IgD-negative memory B cell (primary cell): ENCODE results near the gene IL22RA2. TPM values are rescaled to one million over a fixed set of nuclear protein-coding genes. Genes with fewer than 3 reads are reported as not detected.
"Not testable (repeated sequence)": the region's sequence is repeated elsewhere in the genome, so short reads cannot be mapped to it uniquely, and the experiment has no call there.

ENCODE experiments used
- H3K27ac Mint-ChIP-seq, 3 donors: one replicate each; pipeline ENCODE4 v1.8.0; 2020 to 2022; ENCODE audit warnings: mild to moderate bottlenecking in 3 of 3, mixed read lengths in 3 of 3, moderate library complexity in 1 of 3
- H3K27me3 Mint-ChIP-seq: one replicate; pipeline ENCODE4 v1.8.0; 2021; ENCODE audit warnings: mixed read lengths
- H3K36me3 Mint-ChIP-seq: one replicate; pipeline ENCODE4 v1.8.0; 2020; ENCODE audit warnings: mild to moderate bottlenecking, mixed read lengths
- H3K4me1 Mint-ChIP-seq, 3 donors: one replicate each; pipeline ENCODE4 v1.8.0; 2020 to 2022; ENCODE audit warnings: mixed read lengths in 3 of 3, mild to moderate bottlenecking in 1 of 3
- H3K4me3 Mint-ChIP-seq, 4 donors: one replicate each; pipeline ENCODE4 v1.8.0; 2020 to 2022; ENCODE audit warnings: mild to moderate bottlenecking in 4 of 4, mixed read lengths in 4 of 4, moderate library complexity in 3 of 4
- H3K9me3 Mint-ChIP-seq, 3 donors: one replicate each; pipeline ENCODE4 v1.8.0; 2020 to 2021; ENCODE audit warnings: mixed read lengths in 3 of 3, mild to moderate bottlenecking in 1 of 3
- polyA plus RNA-seq: library from polyadenylated mRNA; unstranded; fragments of 300-500 nt; fragmentation: Illumina TruSeq; gene quantifications from one replicate; pipeline ENCODE4 v1.2.3, GENCODE V29; 2021

Gene IL22RA2
- polyA plus RNA-seq = not detected

DNA sequence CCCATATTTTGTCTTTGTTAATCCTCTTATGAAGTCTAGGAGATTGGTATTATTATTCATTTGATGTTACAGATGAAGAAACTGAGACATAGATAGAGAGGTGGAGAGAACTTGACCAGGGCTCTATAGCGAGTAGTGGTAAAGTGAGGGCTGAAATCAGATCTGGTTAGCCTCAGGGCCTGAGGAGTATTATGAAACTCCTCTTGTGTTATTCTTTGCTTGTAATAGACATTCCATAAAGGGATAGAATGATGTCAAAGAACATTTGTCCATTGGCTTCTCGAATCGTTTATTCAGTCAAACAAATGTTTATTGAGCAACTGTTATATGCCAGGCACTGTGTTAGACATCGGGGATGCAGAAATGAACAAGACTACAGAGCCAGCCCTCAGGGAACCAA is at the start of gene IL22RA2:
Gene IL22RA2, minus strand, starts transcription at position 144 of the 400 bp plus-strand sequence. CDS start 11,895 bp downstream, outside the sequence.
- no peak within 1 kb of the TSS for H3K27ac Mint-ChIP-seq
- peaks cover 0 to 5% (median 0%) of the 10 kb centered on the region in 3 donors for H3K9me3 Mint-ChIP-seq
- H3K4me3 Mint-ChIP-seq = peak within 1 kb of the TSS in 2 of 4 donors; percentile 56 to 88
- no peaks in the 10 kb centered on the region for H3K27me3 Mint-ChIP-seq
- peaks cover 24 to 50% (median 27%) of the 10 kb centered on the region in 3 donors for H3K4me1 Mint-ChIP-seq
- H3K36me3 Mint-ChIP-seq = peaks cover 1% of the 10 kb centered on the region

GRCh38 chr6:137222381-137222780 is 48.9 kb upstream of the IL22RA2 start:
- H3K27me3 Mint-ChIP-seq = no peaks in the 10 kb centered on the region
- no peaks in the 10 kb centered on the region for H3K9me3 Mint-ChIP-seq
- H3K4me1 Mint-ChIP-seq = peaks cover 49 to 56% (median 53%) of the 10 kb centered on the region in 3 donors
- peak overlapping the region in 2 of 3 donors; percentile 48 to 86 for H3K27ac Mint-ChIP-seq
- peaks cover 2% of the 10 kb centered on the region for H3K36me3 Mint-ChIP-seq
- H3K4me3 Mint-ChIP-seq = peak overlapping the region in 3 of 4 donors; percentile 68 to 89 (median 83)

- Mint-ChIP-seq H3K36me3 (peaks cover 2% of the 10 kb centered on the region), H3K27me3 (no peaks in the 10 kb centered on the region), H3K27ac (peak overlapping the region; percentile 87 to 98 (median 98)), H3K9me3 (no peaks in the 10 kb centered on the region), H3K4me3 (peak overlapping the region; percentile 89 to 100 (median 100)), H3K4me1 (peaks cover 52 to 61% (median 55%) of the 10 kb centered on the region in 3 donors)
Measured at GRCh38 chr6:137219664-137220252, 46.3 kb upstream of the IL22RA2 start.

DNA sequence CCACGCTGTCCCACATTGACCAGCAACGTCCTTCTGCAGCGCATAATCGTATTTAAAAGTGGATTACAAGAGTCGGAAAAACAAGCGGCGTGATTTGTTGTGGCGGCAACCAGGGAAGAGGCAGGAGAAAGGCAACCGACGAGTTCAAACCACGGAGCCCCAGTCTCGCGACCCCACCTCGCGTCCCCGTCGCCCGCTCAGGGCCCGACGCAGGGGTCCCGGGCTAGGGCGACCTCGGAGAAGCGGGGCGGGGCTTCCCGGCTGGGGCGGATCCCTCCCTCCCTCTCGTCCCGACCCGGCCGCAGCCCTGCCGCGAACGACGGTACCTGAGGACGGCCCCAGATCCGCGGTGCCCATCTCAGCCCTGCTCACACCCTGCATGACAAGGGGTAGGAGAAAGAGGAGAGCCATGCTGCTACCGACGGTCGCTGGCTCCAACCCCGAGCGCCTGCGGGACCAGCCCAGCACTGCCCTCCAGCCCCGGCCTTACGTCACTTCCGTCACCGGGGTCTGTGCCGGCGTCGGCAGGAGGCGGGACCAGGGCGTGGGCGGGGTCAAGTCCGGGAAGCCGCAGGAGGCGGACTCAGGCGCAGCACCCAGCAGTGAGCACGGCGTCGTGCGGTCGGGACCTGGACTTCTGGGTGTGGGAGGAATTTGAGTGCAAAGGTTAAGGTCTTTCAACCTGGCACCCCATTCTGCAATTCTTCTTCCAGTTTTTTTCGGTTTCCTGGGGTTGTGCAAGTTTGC is 45.6 kb upstream of the IL22RA2 start, which contains the start of gene IFNGR1:
Gene IFNGR1, minus strand, starts transcription at position 469 of the 747 bp plus-strand sequence. Its CDS starts 58 bp downstream, at position 411.
- no peaks in the 10 kb centered on the region for H3K9me3 Mint-ChIP-seq
- peak within 1 kb of the TSS; percentile 87 to 98 (median 98) for H3K27ac Mint-ChIP-seq
- peaks cover 2% of the 10 kb centered on the region for H3K36me3 Mint-ChIP-seq
- peak within 1 kb of the TSS; percentile 89 to 100 (median 100) for H3K4me3 Mint-ChIP-seq
- no peaks in the 10 kb centered on the region for H3K27me3 Mint-ChIP-seq
- H3K4me1 Mint-ChIP-seq = peaks cover 54 to 61% (median 56%) of the 10 kb centered on the region in 3 donors

DNA sequence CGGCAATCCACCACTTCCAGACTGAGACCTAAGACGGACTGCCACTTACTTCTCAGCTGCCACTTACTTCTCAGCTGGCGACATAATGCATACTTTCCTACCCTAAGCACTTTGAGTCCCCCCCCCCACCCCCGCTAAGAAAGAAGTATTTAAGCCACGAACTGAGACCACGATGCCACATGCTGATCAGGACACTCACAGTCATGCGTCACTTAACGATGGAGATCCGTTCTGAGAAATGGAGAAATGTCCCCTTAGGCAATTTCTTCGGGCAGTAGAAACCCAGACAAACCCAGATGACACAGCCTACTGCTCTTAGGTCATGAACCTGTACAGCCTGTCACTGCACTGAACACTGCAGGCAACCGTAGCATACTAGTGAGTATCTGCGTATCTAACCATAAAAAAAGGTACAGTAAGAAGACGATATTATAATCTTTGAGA is 45.1 kb upstream of the IL22RA2 start:
- Mint-ChIP-seq H3K36me3 (peaks cover 3% of the 10 kb centered on the region), H3K9me3 (no peaks in the 10 kb centered on the region), H3K27ac (peak overlapping the region; percentile 87 to 98 (median 98)), H3K4me1 (peaks cover 53 to 61% (median 56%) of the 10 kb centered on the region in 3 donors), H3K4me3 (peak overlapping the region; percentile 89 to 100 (median 100)), H3K27me3 (no peaks in the 10 kb centered on the region)

GRCh38 chr6:137217801-137218472 is 44.5 kb upstream of the IL22RA2 start:
- H3K4me3 Mint-ChIP-seq = peak overlapping the region; percentile 89 to 100 (median 100)
- peaks cover 51 to 60% (median 55%) of the 10 kb centered on the region in 3 donors for H3K4me1 Mint-ChIP-seq
- H3K27me3 Mint-ChIP-seq = no peaks in the 10 kb centered on the region
- peaks cover 4% of the 10 kb centered on the region for H3K36me3 Mint-ChIP-seq
- H3K9me3 Mint-ChIP-seq = no peaks in the 10 kb centered on the region
- peak overlapping the region; percentile 87 to 98 (median 98) for H3K27ac Mint-ChIP-seq

DNA sequence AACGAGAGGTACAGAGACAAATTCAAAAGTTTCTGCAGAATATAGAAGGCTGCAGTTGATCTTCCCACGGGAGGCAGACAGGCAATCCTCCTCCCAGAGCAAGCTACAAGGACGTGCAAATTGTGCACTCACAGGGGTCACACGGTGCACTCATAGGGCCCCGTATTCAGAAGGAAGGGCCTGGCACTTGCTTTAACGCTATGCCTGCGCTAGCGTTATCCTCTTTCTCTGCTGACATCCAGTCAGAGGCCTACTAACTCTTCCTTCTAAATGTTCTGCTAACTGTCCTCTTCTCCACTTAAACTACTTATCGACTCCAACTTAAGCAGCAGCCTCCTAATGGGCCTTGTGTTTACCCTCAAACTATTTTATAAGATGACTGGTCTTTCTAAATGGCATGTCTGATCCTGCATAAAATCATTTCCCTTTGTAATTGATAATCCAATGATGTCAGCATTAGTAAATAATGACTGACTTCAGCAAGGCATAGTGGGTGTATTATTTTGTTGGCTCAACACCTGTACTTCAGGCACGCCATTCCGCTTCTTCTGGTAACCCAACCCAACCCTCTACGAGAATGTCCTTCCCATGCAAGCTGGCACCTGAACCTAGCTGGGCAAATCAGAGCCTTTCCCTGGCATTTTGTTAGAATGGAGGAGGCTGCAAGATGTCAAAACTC is 43.6 kb upstream of the IL22RA2 start:
- H3K27ac Mint-ChIP-seq = peak overlapping the region in 2 of 3 donors; percentile 62 to 65
- H3K36me3 Mint-ChIP-seq = peaks cover 7% of the 10 kb centered on the region
- peak overlapping the region; percentile 89 to 100 (median 100) for H3K4me3 Mint-ChIP-seq
- peaks cover 51 to 57% (median 54%) of the 10 kb centered on the region in 3 donors for H3K4me1 Mint-ChIP-seq
- H3K9me3 Mint-ChIP-seq = no peaks in the 10 kb centered on the region
- no peaks in the 10 kb centered on the region for H3K27me3 Mint-ChIP-seq

DNA sequence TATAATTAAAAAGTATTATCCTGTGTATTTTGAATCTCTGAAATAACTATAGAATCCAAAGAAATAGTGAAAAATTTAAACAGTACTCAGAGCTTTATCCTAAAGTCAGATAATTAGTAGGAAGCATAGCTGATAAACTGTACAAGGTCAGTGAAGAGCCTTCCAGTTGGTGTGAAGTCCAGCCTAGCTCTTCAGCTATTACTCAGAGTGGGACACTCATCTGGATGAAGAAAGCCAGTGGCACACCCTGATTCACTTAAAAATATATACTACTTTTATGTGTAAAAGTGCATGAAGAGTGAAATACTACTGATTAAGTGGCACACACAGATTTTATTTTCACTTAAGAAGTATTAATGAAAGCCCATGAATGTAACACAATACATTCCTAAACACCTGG is 42.7 kb upstream of the IL22RA2 start:
- Mint-ChIP-seq H3K36me3 (peaks cover 10% of the 10 kb centered on the region), H3K9me3 (no peaks in the 10 kb centered on the region), H3K4me3 (peak overlapping the region; percentile 89 to 100 (median 100)), H3K27me3 (no peaks in the 10 kb centered on the region), H3K27ac (peak overlapping the region in 2 of 3 donors; percentile 62 to 65), H3K4me1 (peaks cover 57 to 62% (median 59%) of the 10 kb centered on the region in 3 donors)

- H3K27ac Mint-ChIP-seq, H3K9me3 Mint-ChIP-seq, H3K4me3 Mint-ChIP-seq, H3K27me3 Mint-ChIP-seq: not testable (repeated sequence)
- peaks cover 10% of the 10 kb centered on the region for H3K36me3 Mint-ChIP-seq
- H3K4me1 Mint-ChIP-seq = peaks cover 55 to 65% (median 60%) of the 10 kb centered on the region in 3 donors
Measured at GRCh38 chr6:137215630-137216029, 42.2 kb upstream of the IL22RA2 start.

DNA sequence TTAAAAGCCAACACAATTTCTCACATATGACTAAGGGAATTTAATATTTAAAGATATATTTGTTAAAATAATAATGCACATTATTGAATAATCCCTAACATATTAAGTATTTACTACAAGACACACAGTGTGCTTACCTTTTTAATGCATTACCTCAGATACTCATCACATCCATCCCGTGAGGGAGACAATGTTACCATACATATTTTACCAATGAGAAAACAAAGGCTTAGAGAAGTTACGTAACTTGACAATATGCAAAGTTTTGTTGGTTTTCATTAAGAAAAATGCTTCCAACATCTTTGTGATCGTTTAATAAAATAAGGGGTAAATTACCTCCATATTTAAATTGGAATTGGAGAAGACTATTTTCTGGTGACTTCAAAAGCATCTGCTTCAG is 41.5 kb upstream of the IL22RA2 start:
- H3K4me1 Mint-ChIP-seq = peaks cover 52 to 65% (median 58%) of the 10 kb centered on the region in 3 donors
- peaks cover 13% of the 10 kb centered on the region for H3K36me3 Mint-ChIP-seq
- no peak overlapping the region for H3K27ac Mint-ChIP-seq
- H3K4me3 Mint-ChIP-seq = no peak overlapping the region
- no peaks in the 10 kb centered on the region for H3K27me3 Mint-ChIP-seq
- peaks cover 0 to 1% (median under 1%) of the 10 kb centered on the region in 3 donors for H3K9me3 Mint-ChIP-seq

GRCh38 chr6:137213813-137214212 is 40.4 kb upstream of the IL22RA2 start:
- Mint-ChIP-seq H3K27ac (peak overlapping the region in 1 of 3 donors; percentile 92), H3K36me3 (peaks cover 21% of the 10 kb centered on the region), H3K4me1 (peaks cover 49 to 66% (median 62%) of the 10 kb centered on the region in 3 donors), H3K9me3 (peaks cover 4 to 9% (median 4%) of the 10 kb centered on the region in 3 donors), H3K4me3 (peak overlapping the region in 1 of 4 donors; percentile 44), H3K27me3 (no peaks in the 10 kb centered on the region)

- Mint-ChIP-seq H3K27me3 (no peaks in the 10 kb centered on the region), H3K4me3 (peak overlapping the region in 3 of 4 donors; percentile 44 to 70 (median 67)), H3K9me3 (peaks cover 4 to 9% (median 4%) of the 10 kb centered on the region in 3 donors), H3K27ac (peak overlapping the region in 2 of 3 donors; percentile 26 to 92), H3K4me1 (peaks cover 45 to 62% (median 59%) of the 10 kb centered on the region in 3 donors), H3K36me3 (peaks cover 20% of the 10 kb centered on the region)
Measured at GRCh38 chr6:137213331-137213740, 39.9 kb upstream of the IL22RA2 start.

DNA sequence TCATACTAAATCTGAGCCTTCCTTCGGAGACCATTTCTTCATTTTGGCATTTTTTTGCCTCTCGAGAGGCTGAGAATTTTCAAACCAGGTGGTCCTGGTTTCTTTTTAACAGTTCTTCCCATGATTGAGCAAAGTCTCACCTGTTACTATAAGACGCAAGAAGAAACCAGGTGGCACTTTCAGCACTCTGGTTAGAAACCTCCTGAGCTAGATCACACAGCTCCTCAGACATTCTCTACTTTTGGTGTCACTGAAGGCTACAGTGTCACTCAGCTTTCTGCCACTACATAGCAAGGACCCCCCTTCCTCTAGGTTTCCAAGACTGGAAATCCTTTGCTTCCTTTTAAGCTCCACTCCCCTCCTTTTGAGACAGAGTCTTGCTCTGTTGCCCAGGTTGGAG is 38.5 kb upstream of the IL22RA2 start:
- Mint-ChIP-seq H3K27me3 (no peaks in the 10 kb centered on the region), H3K9me3 (peaks cover 4 to 15% (median 10%) of the 10 kb centered on the region in 3 donors), H3K27ac (peak overlapping the region in 1 of 3 donors; percentile 32), H3K4me3 (peak overlapping the region in 1 of 4 donors; percentile 13), H3K4me1 (peaks cover 45 to 63% (median 57%) of the 10 kb centered on the region in 3 donors), H3K36me3 (peaks cover 20% of the 10 kb centered on the region)

DNA sequence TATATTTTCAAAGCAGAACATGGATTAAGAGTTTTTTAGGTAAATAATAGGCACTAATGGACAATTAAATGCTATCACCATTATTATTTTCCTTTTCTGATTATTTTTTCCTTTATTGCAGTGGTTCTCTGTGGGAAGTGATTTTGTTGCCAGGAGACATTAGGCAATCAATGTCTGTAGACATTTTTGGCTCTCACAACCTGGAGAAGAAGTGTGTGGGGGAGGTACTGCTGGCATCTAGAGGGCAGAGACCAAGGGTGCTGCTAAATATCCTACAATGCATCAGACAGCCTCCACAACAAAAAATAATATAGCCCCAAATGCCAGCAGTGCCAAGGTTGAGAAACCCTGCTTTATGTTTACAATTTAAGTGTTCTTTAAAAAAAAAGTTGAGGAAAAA is 37.5 kb upstream of the IL22RA2 start:
- peak overlapping the region in 1 of 4 donors; percentile 56 for H3K4me3 Mint-ChIP-seq
- H3K9me3 Mint-ChIP-seq = peaks cover 6 to 15% (median 10%) of the 10 kb centered on the region in 3 donors
- peaks cover 23% of the 10 kb centered on the region for H3K36me3 Mint-ChIP-seq
- H3K27me3 Mint-ChIP-seq = no peaks in the 10 kb centered on the region
- peak overlapping the region in 1 of 3 donors; percentile 9 for H3K27ac Mint-ChIP-seq
- H3K4me1 Mint-ChIP-seq = peaks cover 42 to 60% (median 55%) of the 10 kb centered on the region in 3 donors
